ENCODE results near the gene VWA1.
"Not testable (repeated sequence)": the region's sequence is repeated elsewhere in the genome, so short reads cannot be mapped to it uniquely, and the experiment has no call there.

Gene VWA1

DNA sequence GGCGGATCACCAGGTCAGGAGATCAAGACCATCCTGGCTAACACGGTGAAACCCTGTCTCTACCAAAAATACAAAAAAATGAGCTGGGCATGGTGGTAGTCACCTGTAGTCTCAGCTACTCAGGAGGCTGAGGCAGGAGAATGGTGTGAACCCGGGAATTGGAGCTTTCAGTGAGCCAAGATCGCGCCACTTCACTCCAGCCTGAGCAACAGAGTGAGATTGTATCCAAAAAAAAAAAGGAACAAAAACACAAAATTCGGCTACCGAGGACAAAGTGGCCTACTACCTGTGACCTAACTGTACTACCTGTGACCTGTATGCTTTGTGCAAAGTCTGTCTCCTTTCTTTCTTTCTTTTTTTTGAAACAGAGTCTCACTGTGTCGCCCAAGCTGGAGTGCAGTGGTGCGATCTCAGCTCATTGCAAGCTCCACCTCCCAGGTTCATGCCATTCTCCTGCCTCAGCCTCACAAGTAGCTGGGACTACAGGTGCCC lies 32.5 kb upstream of the VWA1 start:
- DNase-seq (ENCODE audit: low read depth, low spot score): not testable (repeated sequence)

- no peak for DNase-seq (ENCODE audit: low read depth, low spot score)
Observed at GRCh38 chr1:1403653-1404052, 31.8 kb upstream of the VWA1 start.

- DNase-seq (ENCODE audit: low read depth, low spot score): no peak
Observed at GRCh38 chr1:1406101-1406820, 29.2 kb upstream of the VWA1 start.

DNA sequence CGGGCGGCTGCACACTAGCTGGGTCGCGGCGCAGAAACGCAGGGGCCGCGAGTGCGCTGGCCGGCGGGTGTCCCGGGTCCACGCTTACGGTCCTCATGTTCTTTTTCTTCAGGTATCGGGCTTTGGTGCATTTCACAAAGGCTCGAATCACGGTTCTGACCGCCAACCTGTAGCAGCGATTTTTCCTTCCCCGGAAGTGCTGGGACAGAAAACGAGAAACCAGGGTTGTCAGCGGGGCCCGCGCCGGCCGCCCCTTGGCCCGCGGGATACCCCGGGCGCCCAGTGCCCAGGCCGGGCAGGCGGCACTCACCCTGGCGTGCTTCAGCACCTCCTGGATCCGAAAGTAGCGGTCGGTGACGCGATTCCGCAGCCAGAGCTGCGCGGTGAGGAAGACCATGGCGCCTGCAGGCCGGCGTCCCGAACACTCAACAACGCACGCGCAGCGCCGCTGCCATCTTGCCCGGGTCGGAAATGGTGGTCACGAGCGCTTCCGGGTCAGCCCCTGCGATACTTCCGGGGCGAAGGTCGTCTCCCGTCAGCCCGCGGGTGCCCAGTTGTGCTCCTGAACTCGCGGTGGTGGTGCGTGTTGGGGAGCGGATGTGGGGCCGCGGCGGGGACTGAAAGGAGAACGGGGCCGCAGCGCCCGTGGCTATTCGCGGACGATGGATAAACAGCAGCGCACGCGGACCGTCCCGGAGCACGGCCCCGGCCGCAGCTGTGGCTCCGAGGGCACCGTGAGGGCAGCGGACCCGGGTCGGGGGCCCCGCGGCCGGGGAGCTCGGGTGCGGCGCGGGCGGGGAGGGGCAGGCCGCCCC lies 28.5 kb upstream of the VWA1 start, which contains the start of gene MRPL20:
Gene MRPL20 (minus strand): TSS at position 473 of the 815 bp plus-strand sequence. CDS start 76 bp downstream, at position 397.
- DNase-seq (ENCODE audit: low read depth, low spot score): peak; percentile 95

GRCh38 chr1:1407636-1408318 lies 27.7 kb upstream of the VWA1 start:
- peak; percentile 74 for DNase-seq (ENCODE audit: low read depth, low spot score)

DNA sequence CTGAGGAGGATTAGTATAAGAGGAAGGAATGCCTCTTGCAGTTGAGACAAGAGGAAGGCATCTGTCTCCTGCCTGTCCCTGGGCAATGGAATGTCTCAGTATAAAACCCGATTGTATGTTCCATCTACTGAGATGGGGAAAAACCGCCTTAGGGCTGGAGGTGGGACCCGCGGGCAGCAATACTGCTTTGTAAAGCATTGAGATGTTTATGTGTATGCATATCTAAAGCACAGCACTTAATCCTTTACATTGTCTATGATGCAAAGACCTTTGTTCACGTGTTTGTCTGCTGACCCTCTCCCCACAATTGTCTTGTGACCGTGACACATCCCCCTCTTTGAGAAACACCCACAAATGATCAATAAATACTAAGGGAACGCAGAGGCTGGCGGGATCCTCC lies 25.3 kb upstream of the VWA1 start:
- not testable (repeated sequence) for DNase-seq (ENCODE audit: low read depth, low spot score)

- DNase-seq (ENCODE audit: low read depth, low spot score): no peak
Observed at GRCh38 chr1:1411626-1412025, 23.9 kb upstream of the VWA1 start.

GRCh38 chr1:1412311-1412902 lies 23.1 kb upstream of the VWA1 start:
- not testable (repeated sequence) for DNase-seq (ENCODE audit: low read depth, low spot score)

- no peak for DNase-seq (ENCODE audit: low read depth, low spot score)
Observed at GRCh38 chr1:1415751-1416150, 19.7 kb upstream of the VWA1 start.

DNA sequence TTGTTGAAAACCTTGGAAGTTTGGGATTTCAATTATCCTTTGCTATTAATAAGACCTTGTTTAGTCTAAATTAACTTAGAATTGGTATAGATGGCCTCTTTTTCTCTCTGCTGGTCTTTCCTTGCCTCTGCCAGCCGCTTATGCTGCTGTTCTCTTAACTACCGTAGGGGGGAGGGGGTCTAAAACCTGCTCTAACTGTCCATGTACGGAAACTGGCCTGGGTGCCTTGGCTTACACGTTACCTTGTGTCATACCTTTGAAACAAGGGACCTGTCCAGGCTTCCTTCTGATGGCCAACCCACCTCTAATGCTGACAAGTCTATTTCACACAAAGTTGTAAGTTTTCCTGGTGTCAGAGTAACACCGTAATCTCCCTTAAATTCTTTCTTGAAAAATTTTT lies 18.1 kb upstream of the VWA1 start:
- DNase-seq (ENCODE audit: low read depth, low spot score): not testable (repeated sequence)

DNA sequence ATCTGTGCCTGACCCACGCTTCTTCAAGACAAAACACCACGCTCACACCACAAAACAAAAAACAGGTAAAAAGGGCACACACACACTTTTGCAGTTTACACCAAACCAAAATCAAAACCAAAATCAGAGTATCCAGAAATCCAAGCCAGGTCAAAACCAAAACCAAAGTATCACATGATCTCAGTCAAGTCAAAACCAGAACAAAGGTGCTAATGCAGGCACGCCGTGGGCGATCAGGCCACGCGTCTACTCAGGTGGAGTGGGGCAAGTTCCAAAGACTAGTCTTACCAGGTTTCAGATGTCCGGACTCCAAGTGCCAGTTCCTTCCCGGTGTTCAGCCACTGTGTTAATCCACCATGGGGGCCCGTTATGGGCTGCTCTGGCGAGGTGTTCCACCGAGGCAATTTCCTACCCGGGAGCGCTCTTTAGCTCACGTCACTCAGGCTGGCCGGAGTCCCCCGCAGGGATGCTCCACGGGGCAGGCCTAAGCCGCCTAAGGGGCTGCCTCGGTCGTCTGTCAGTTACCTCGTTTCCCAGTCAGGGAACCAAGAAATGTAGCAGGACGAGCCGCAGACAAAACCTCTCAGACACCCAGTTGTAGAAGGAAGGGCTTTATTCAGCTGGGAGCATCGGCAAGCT lies 17.5 kb upstream of the VWA1 start:
- DNase-seq (ENCODE audit: low read depth, low spot score): not testable (repeated sequence)

GRCh38 chr1:1418464-1419362 lies 16.8 kb upstream of the VWA1 start:
- DNase-seq (ENCODE audit: low read depth, low spot score): no peak

- DNase-seq (ENCODE audit: low read depth, low spot score): no peak
Observed at GRCh38 chr1:1419363-1419812, 16.1 kb upstream of the VWA1 start.

DNA sequence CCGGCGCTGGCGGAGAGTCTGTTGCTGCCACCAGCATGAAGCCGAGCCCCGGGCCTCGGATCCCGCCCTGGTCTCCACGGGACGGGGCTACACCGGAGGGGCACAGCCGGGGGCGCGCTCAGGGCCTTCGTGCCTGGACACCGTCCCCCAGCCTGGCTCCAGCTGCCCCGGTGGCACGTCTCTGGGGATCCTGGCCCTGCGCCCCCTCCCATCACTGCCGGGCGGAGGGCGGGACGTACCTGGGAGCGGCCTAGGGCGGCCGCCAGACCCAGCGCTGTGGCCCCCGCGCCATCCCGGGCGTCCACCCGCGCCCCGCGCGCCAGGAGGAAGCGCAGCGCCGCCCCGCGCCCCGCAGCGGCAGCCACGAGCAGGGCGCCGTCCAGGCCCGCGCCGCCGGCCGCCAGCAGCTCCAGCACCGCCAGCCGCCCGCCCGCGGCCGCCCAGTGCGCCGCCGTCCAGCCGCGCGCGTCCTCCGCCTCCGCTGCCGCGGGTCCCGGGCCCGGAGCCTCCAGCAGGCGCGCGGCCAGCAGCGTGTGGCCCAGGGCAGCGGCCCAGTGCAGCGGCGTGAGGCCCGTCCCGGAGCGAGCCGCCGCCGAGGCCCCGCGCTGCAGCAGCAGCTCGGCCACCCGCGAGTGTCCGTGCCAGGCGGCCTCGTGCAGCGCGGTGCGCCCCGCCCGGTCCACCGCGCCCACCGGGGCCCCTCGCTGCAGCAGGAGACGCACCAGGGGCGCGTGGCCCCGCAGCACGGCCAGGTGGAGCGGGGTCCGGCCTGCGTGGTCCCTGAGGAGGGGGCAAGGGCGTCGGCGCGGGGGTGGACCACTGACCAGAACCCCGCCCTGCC lies 15.5 kb upstream of the VWA1 start:
- peak; percentile 62 for DNase-seq (ENCODE audit: low read depth, low spot score)

GRCh38 chr1:1420654-1421141 lies 14.8 kb upstream of the VWA1 start:
- DNase-seq (ENCODE audit: low read depth, low spot score): no peak

DNA sequence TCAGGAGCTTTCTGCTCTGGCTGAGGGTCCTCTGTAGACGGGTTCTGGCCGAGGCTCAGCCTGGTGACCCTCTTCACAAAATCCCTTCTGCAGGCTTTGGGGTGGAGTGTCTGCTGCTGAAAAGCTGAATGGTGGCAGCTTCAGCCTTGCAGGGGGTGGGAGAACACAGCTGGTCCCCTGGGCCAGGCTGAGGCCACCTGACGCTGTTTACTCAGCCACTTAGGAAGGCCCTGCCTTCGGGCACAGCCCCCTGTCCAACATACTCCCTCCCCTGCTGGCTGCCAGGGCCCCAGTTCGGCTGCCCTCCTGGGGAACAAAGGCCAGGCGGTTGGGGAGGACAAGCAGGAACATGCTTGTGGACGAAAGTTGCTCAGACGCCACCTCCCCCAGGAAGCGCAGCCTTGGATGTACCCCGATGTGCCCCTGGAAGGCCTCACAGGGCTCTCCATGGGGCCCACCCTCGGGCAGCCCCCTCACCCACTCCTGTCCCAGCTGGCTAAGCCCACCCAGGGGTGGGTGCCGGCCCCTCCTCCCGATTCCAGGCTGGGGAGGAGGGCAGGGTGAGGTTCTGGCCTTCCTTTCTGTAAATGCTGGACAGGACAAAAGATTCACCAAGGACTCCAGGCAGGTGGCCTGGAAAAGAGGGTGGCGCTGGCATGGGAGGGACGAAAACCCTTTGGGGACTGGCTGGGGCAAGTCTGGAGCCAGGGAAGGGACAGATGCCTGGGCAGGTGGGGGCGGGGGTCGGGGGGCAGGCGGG lies 14.2 kb upstream of the VWA1 start, which contains the start of gene ANKRD65:
Gene ANKRD65 (minus strand): TSS at position 130 of the 760 bp plus-strand sequence. CDS start 271 bp downstream, outside the sequence.
- DNase-seq (ENCODE audit: low read depth, low spot score): no peak

DNA sequence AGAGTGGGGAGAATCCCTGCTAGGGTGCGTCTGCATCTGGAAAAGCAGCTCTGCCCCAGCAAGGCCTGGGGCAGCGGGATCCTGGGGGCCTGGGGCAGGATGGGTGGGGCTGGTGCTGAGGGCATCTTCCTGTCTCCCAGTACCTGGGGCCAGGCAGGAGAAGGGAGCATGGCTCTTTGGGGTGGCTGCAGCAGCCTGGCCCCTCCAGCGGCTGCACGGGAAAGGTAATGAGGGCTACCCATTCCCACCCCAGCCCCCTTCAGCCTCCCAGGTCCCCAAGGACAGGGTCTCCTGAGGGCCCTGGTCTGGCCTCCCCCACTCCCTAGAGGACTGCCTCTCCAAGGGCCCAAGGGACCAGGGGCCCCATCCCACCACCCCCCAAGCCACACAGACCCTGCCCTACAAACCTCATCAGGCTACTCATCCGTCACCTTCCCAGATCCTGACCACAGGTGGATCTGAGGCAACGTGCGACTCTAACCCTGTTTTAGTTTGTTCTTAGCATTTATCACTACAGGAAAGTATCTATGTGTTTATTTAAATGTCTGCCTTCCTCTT lies 13.5 kb upstream of the VWA1 start:
- no peak for DNase-seq (ENCODE audit: low read depth, low spot score)

Measured in astrocyte of the hippocampus (primary cell).